OCI-LY1 (cell line): ENCODE data around the gene LTBP1.

Source experiments
- H2AFZ ChIP-seq: fragments of 200-600 bp; sonication (generic), shearing (Covaris generic); 2 replicates; pipeline ENCODE4 v1.6.0; 2014; ENCODE audit warnings: antibody characterized with exemption, mild to moderate bottlenecking, low read length
- H3F3A ChIP-seq: fragments of 200-600 bp; sonication (generic), shearing (Covaris generic); 2 replicates; pipeline ENCODE4 v1.6.0; 2014; ENCODE audit warnings: mild to moderate bottlenecking, antibody characterized with exemption, low read length, moderate library complexity; ENCODE audit not compliant: insufficient read depth
- H3K27ac ChIP-seq: fragments of 200-600 bp; sonication (generic); 2 replicates; pipeline ENCODE4 v1.5.1; 2014; ENCODE audit warnings: low read length, mixed run types, mild to moderate bottlenecking, low read depth; ENCODE audit not compliant: poor library complexity, severe bottlenecking
- H3K27me3 ChIP-seq: fragments of 200-600 bp; sonication (generic); 2 replicates; pipeline ENCODE4 v1.6.0; 2014; ENCODE audit warnings: antibody characterized with exemption, mild to moderate bottlenecking, low read length, moderate library complexity; ENCODE audit not compliant: insufficient read depth
- H3K36me3 ChIP-seq: fragments of 200-600 bp; sonication (generic); 2 replicates; pipeline ENCODE4 v1.6.1; 2014; ENCODE audit warnings: mild to moderate bottlenecking, antibody characterized with exemption, low read length, moderate library complexity, mixed read lengths; ENCODE audit not compliant: insufficient read depth
- H3K4me1 ChIP-seq: fragments of 200-600 bp; sonication (generic); 2 replicates; pipeline ENCODE4 v1.5.1; 2014; ENCODE audit warnings: mild to moderate bottlenecking, low read length, moderate library complexity; ENCODE audit not compliant: insufficient read depth, severe bottlenecking
- H3K4me2 ChIP-seq: fragments of 200-600 bp; sonication (generic), shearing (Covaris generic); 2 replicates; pipeline ENCODE4 v1.6.1; 2014; ENCODE audit warnings: low read length
- H3K4me3 ChIP-seq: fragments of 200-600 bp; sonication (generic); 2 replicates; pipeline ENCODE4 v1.5.1; 2014; ENCODE audit warnings: low read length, low read depth, mild to moderate bottlenecking, mixed read lengths; ENCODE audit not compliant: poor library complexity, severe bottlenecking
- H3K79me2 ChIP-seq: fragments of 200-600 bp; shearing (Covaris generic); 2 replicates; pipeline ENCODE4 v1.6.1; 2016; ENCODE audit warnings: mixed run types, low read length, mixed read lengths; ENCODE audit not compliant: insufficient read depth
- H3K9ac ChIP-seq: fragments of 200-600 bp; sonication (generic), shearing (Covaris generic); 2 replicates; pipeline ENCODE4 v1.6.1; 2014; ENCODE audit warnings: mild to moderate bottlenecking, low read length, mixed read lengths
- H3K9me2 ChIP-seq: fragments of 200-600 bp; sonication (generic), shearing (Covaris generic); 2 replicates; pipeline ENCODE4 v1.6.1; 2014; ENCODE audit warnings: low read depth, mild to moderate bottlenecking, low read length, mixed read lengths
- H3K9me3 ChIP-seq: fragments of 200-600 bp; shearing (Covaris generic); 2 replicates; pipeline ENCODE4 v1.6.1; 2014; ENCODE audit warnings: low read length, mixed read lengths
- H4K20me1 ChIP-seq: fragments of 200-600 bp; sonication (generic), shearing (Covaris generic); 2 replicates; pipeline ENCODE4 v1.6.0; 2016; ENCODE audit warnings: mild to moderate bottlenecking, low read length; ENCODE audit not compliant: insufficient read depth
- EZH2 ChIP-seq: fragments of 200-600 bp; sonication (generic), shearing (Covaris generic); IDR thresholded peaks from 2 replicates; pipeline ENCODE4 v1.8.0; 2017; ENCODE audit warnings: borderline replicate concordance, mixed run types, mild to moderate bottlenecking, antibody characterized with exemption, low read length, moderate library complexity, mixed read lengths
- TF ChIP-seq, protein P1 (sequence below): fragments of 200-600 bp; sonication (generic), shearing (Covaris generic); IDR thresholded peaks from 2 replicates; pipeline ENCODE4 v1.5.1; 2017; ENCODE audit warnings: mild to moderate bottlenecking, antibody characterized with exemption, low read length, moderate library complexity, mixed read lengths

The LTBP1 gene

GRCh38 chr2:33024758-33025157, 78.0 kb downstream of the LTBP1 start:
- Histone ChIP-seq H3K4me2 (no peak overlapping the region), H3K9me3 (no peaks in the 10 kb centered on the region), H3K9ac (no peak overlapping the region), H3K79me2 (no peaks in the 10 kb centered on the region), H3K27ac (no peak overlapping the region), H3K36me3 (peaks cover 87% of the 10 kb centered on the region), H3K27me3 (no peaks in the 10 kb centered on the region), H3F3A (no peaks in the 10 kb centered on the region), H2AFZ (no peak overlapping the region), H3K4me1 (no peaks in the 10 kb centered on the region), H4K20me1 (no peaks in the 10 kb centered on the region), H3K4me3 (no peak overlapping the region), H3K9me2 (no peaks in the 10 kb centered on the region; the same call in 1 of the 2 replicates)
- TF ChIP-seq, protein P1, sequence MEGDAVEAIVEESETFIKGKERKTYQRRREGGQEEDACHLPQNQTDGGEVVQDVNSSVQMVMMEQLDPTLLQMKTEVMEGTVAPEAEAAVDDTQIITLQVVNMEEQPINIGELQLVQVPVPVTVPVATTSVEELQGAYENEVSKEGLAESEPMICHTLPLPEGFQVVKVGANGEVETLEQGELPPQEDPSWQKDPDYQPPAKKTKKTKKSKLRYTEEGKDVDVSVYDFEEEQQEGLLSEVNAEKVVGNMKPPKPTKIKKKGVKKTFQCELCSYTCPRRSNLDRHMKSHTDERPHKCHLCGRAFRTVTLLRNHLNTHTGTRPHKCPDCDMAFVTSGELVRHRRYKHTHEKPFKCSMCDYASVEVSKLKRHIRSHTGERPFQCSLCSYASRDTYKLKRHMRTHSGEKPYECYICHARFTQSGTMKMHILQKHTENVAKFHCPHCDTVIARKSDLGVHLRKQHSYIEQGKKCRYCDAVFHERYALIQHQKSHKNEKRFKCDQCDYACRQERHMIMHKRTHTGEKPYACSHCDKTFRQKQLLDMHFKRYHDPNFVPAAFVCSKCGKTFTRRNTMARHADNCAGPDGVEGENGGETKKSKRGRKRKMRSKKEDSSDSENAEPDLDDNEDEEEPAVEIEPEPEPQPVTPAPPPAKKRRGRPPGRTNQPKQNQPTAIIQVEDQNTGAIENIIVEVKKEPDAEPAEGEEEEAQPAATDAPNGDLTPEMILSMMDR = no peak
- no peak for TF ChIP-seq EZH2

GRCh38 chr2:33029459-33029858, 82.7 kb downstream of the LTBP1 start:
- Histone ChIP-seq H3K9ac (no peak overlapping the region), H2AFZ (no peak overlapping the region), H3K4me3 (no peak overlapping the region), H3K36me3 (peaks cover 50% of the 10 kb centered on the region), H3K9me2 (no peaks in the 10 kb centered on the region), H3K9me3 (no peaks in the 10 kb centered on the region), H3K79me2 (peaks cover 8% of the 10 kb centered on the region; the same call in 1 of the 2 replicates), H3K27me3 (no peaks in the 10 kb centered on the region), H3F3A (0 out of 2 replicates have a peak, but pooled peaks cover 4% of the 10 kb centered on the region), H3K4me2 (no peak overlapping the region), H4K20me1 (no peaks in the 10 kb centered on the region), H3K27ac (no peak overlapping the region), H3K4me1 (peaks cover 38% of the 10 kb centered on the region)
- TF ChIP-seq, protein P1 = no peak
- TF ChIP-seq EZH2 = no peak

DNA sequence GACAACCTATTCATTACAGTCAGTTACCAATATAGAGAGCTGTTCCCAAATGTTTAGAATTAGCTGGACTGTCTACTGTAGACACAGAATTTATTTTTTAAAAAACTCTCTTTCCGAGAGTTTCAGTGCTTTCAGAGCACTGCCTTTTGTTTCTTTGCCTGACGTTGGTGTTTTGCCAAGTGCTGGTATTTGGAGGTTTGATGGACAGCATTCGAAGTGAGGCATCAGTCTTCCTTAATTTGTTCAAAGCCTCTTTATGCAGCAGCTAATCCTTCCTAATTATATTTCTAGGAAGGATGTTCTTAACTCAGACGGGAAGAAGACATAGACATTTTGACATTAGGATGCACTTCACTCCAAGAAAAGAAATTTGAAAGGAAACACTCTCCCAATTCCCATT, 83.2 kb downstream of the LTBP1 start:
- Histone ChIP-seq H3K9me2 (no peaks in the 10 kb centered on the region), H3K4me3 (no peak overlapping the region), H3K27me3 (no peaks in the 10 kb centered on the region), H3K9ac (no peak overlapping the region), H3K4me1 (peaks cover 43% of the 10 kb centered on the region), H3K27ac (peak overlapping the region; percentile 33), H3K36me3 (peaks cover 47% of the 10 kb centered on the region), H4K20me1 (no peaks in the 10 kb centered on the region), H2AFZ (no peak overlapping the region), H3F3A (0 out of 2 replicates have a peak, but pooled peaks cover 4% of the 10 kb centered on the region), H3K79me2 (peaks cover 10% of the 10 kb centered on the region; the same call in 1 of the 2 replicates), H3K4me2 (no peak overlapping the region), H3K9me3 (no peaks in the 10 kb centered on the region)
- TF ChIP-seq EZH2 = no peak
- TF ChIP-seq, protein P1 = no peak
